GM23338 (cell line): Measurements from ENCODE around the gene GADL1.

Experiments
- EZH2 ChIP-seq: fragments of 200-600 bp; sonication (generic); IDR thresholded peaks from one replicate; pipeline ENCODE4 v1.8.0; 2017; ENCODE audit warnings: antibody characterized with exemption, mild to moderate bottlenecking, low read depth; ENCODE audit not compliant: unreplicated experiment
- JUNB ChIP-seq: IDR thresholded peaks from one replicate; pipeline ENCODE4 v1.6.1; 2016; ENCODE audit warnings: antibody characterized with exemption; ENCODE audit not compliant: unreplicated experiment
- POLR2AphosphoS5 ChIP-seq: IDR thresholded peaks from 2 replicates; pipeline ENCODE4 v1.6.1; 2016; ENCODE audit warnings: antibody characterized with exemption, low read depth
- TF ChIP-seq, protein P1 (sequence below), 2 experiments: fragments of 200-600 bp in 1 of 2; sonication (generic) in 1 of 2; conservative IDR thresholded peaks; 2 replicates each; pipeline versions ENCODE4 v1.5.1 to v1.6.1; 2016 to 2017; ENCODE audit warnings: antibody characterized with exemption in 2 of 2, low read depth in 2 of 2, mild to moderate bottlenecking in 2 of 2, moderate library complexity in 1 of 2

DNA sequence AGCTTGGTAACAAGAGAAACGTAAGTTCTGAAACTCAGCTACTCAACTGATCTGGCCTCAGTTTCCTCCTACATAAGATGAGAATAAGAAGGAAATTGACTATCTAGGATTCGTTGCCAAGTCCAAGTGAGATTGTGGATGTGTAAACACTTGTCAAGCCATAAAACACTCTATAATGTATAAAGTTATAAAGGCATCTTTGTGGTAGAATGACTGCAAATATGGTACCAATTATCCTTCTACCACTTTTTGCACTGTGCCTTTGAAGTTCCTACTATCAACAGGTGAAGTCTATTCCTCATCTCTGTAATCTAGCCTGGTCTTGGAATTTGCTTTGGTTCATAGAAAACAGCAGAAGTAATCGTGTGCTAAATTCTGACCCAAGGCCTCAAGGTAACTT, 138.2 kb downstream of the GADL1 start:
- TF ChIP-seq, protein P1, sequence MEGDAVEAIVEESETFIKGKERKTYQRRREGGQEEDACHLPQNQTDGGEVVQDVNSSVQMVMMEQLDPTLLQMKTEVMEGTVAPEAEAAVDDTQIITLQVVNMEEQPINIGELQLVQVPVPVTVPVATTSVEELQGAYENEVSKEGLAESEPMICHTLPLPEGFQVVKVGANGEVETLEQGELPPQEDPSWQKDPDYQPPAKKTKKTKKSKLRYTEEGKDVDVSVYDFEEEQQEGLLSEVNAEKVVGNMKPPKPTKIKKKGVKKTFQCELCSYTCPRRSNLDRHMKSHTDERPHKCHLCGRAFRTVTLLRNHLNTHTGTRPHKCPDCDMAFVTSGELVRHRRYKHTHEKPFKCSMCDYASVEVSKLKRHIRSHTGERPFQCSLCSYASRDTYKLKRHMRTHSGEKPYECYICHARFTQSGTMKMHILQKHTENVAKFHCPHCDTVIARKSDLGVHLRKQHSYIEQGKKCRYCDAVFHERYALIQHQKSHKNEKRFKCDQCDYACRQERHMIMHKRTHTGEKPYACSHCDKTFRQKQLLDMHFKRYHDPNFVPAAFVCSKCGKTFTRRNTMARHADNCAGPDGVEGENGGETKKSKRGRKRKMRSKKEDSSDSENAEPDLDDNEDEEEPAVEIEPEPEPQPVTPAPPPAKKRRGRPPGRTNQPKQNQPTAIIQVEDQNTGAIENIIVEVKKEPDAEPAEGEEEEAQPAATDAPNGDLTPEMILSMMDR (conservative IDR thresholded peaks at IDR 0.05; ENCODE audit: low read depth in 2 of 2) = no peak
- TF ChIP-seq EZH2 (no peak), POLR2AphosphoS5 (no peak), JUNB (no peak)
